CD14-positive monocyte (primary cell): Measurements from ENCODE around the gene AP3D1. TPM values are rescaled to one million over a fixed set of nuclear protein-coding genes. Genes with fewer than 3 reads are reported as not detected.

Source experiments
- DNase-seq, 3 donors: peaks; one replicate each; pipeline ENCODE4 v3.0.0-alpha.2; 2011 to 2022
- H2AFZ ChIP-seq: 2 replicates; pipeline ENCODE4 v1.6.0; 2012; ENCODE audit warnings: mild to moderate bottlenecking, low read depth, low read length, inconsistent platforms; ENCODE audit not compliant: insufficient read depth, poor library complexity, severe bottlenecking
- H3K27ac ChIP-seq, 2 donors: 1 replicate in 1 of 2; 2 replicates in 1 of 2; pipeline ENCODE4 v1.5.1; 2012 to 2013; ENCODE audit warnings: low read length in 2 of 2, control low read depth in 1 of 2, inconsistent platforms in 1 of 2, low read depth in 1 of 2, mild to moderate bottlenecking in 1 of 2
- H3K27me3 ChIP-seq, 2 donors: one replicate each; pipeline versions ENCODE4 v1.6.0 to v1.6.1; 2011 to 2013; ENCODE audit warnings: low read length in 2 of 2; ENCODE audit not compliant: control insufficient read depth in 2 of 2, insufficient read depth in 2 of 2
- H3K36me3 ChIP-seq, 2 donors: replicated peaks in 1 of 2; 1 replicate in 1 of 2; 2 replicates in 1 of 2; pipeline versions ENCODE4 v1.5.1 to v1.6.1; 2012 to 2013; ENCODE audit warnings: low read length in 2 of 2, control low read depth in 1 of 2, inconsistent platforms in 1 of 2, mild to moderate bottlenecking in 1 of 2; ENCODE audit not compliant: insufficient read depth in 2 of 2, control insufficient read depth in 1 of 2
- H3K4me1 ChIP-seq, 2 donors: 1 replicate in 1 of 2; 2 replicates in 1 of 2; pipeline versions ENCODE4 v1.5.1 to v1.6.1; 2012 to 2013; ENCODE audit warnings: low read length in 2 of 2, control low read depth in 1 of 2, inconsistent platforms in 1 of 2, mild to moderate bottlenecking in 1 of 2, moderate library complexity in 1 of 2; ENCODE audit not compliant: insufficient read depth in 2 of 2, control insufficient read depth in 1 of 2
- H3K4me2 ChIP-seq: replicated peaks from 2 replicates; pipeline ENCODE3; 2012; ENCODE audit warnings: low read length, moderate library complexity, mild to moderate bottlenecking; ENCODE audit not compliant: poor library complexity, severe bottlenecking; ENCODE audit errors: extremely low read depth
- H3K4me3 ChIP-seq, 3 experiments: fragments of 200-600 bp in 1 of 3; sonication (generic) in 1 of 3; replicated peaks in 1 of 3; 1 replicate in 2 of 3; 2 replicates in 1 of 3; pipeline ENCODE4 v1.5.1; 2011 to 2013; ENCODE audit warnings: low read length in 3 of 3, mild to moderate bottlenecking in 3 of 3, control low read depth in 2 of 3, low read depth in 2 of 3, inconsistent platforms in 1 of 3, moderate library complexity in 1 of 3
- H3K79me2 ChIP-seq: 2 replicates; pipeline ENCODE4 v1.6.0; 2012; ENCODE audit warnings: mild to moderate bottlenecking, control low read depth, inconsistent platforms, low read length, moderate library complexity; ENCODE audit not compliant: insufficient read depth
- H3K9ac ChIP-seq: 2 replicates; pipeline ENCODE4 v1.6.0; 2017; ENCODE audit warnings: low read length, mild to moderate bottlenecking; ENCODE audit not compliant: insufficient read depth, poor library complexity, severe bottlenecking
- H3K9me3 ChIP-seq, 2 donors: replicated peaks in 1 of 2; 1 replicate in 1 of 2; 2 replicates in 1 of 2; pipeline versions ENCODE4 v1.5.1 to v1.6.1; 2012 to 2013; ENCODE audit warnings: low read length in 2 of 2, control low read depth in 1 of 2; ENCODE audit not compliant: control insufficient read depth in 1 of 2, insufficient read depth in 1 of 2
- H4K20me1 ChIP-seq: 2 replicates; pipeline ENCODE4 v1.6.0; 2012; ENCODE audit warnings: mild to moderate bottlenecking, low read length, control low read depth, moderate library complexity; ENCODE audit not compliant: insufficient read depth
- H3K27ac Mint-ChIP-seq, 7 donors: one replicate each; pipeline ENCODE4 v1.8.0; 2020; ENCODE audit warnings: mild to moderate bottlenecking in 7 of 7, mixed read lengths in 7 of 7, moderate library complexity in 6 of 7, inconsistent platforms in 2 of 7
- H3K27me3 Mint-ChIP-seq, 3 donors: one replicate each; pipeline ENCODE4 v1.8.0; 2021 to 2022; ENCODE audit warnings: low read depth in 3 of 3, mild to moderate bottlenecking in 3 of 3, mixed read lengths in 3 of 3, moderate library complexity in 3 of 3, inconsistent platforms in 1 of 3
- H3K36me3 Mint-ChIP-seq, 2 donors: one replicate each; pipeline ENCODE4 v1.8.0; 2020; ENCODE audit warnings: mixed read lengths in 2 of 2, inconsistent platforms in 1 of 2, mild to moderate bottlenecking in 1 of 2
- H3K4me1 Mint-ChIP-seq: one replicate; pipeline ENCODE4 v1.8.0; 2020; ENCODE audit warnings: mild to moderate bottlenecking, mixed read lengths
- H3K4me3 Mint-ChIP-seq, 2 donors: one replicate each; pipeline ENCODE4 v1.8.0; 2020; ENCODE audit warnings: mild to moderate bottlenecking in 2 of 2, mixed read lengths in 2 of 2, moderate library complexity in 1 of 2
- H3K9me3 Mint-ChIP-seq, 7 donors: one replicate each; pipeline ENCODE4 v1.8.0; 2020 to 2022; ENCODE audit warnings: mixed read lengths in 7 of 7, mild to moderate bottlenecking in 6 of 7, moderate library complexity in 6 of 7, inconsistent platforms in 2 of 7
- CTCF ChIP-seq: fragments of 200-600 bp; IDR thresholded peaks from one replicate; pipeline ENCODE4 v1.8.0; 2022; ENCODE audit warnings: antibody characterized with exemption, mild to moderate bottlenecking
- WGBS: methylation state at CpG from one replicate; pipeline ENCODE4 v1.1.5; 2013; ENCODE audit warnings: missing lambda C conversion rate; ENCODE audit not compliant: insufficient coverage; 5-methylcytosine and 5-hydroxymethylcytosine counted together
- intact Hi-C, 2 donors: fragments of 100-400 bp; cut with micrococcal nuclease; formaldehyde crosslinking; loops; one replicate each; pipeline versions ENCODE4 v1.15.0 to v1.15.1; 2023
- polyA plus RNA-seq, 3 donors: library from polyadenylated mRNA; depleted of rRNA in 1 of 3; unstranded in 2 of 3; stranded (reverse) in 1 of 3; fragments of 300-500 nt in 2 of 3; fragments of >200 nt in 1 of 3; fragmentation: Illumina TruSeq in 2 of 3; gene quantifications; 1 replicate in 2 of 3; 2 replicates in 1 of 3; pipeline ENCODE4 v1.2.3, GENCODE V29; 2012 to 2021

AP3D1 gene
- polyA plus RNA-seq, 3 donors = 9.6 to 105 (median 12.4) TPM

DNA sequence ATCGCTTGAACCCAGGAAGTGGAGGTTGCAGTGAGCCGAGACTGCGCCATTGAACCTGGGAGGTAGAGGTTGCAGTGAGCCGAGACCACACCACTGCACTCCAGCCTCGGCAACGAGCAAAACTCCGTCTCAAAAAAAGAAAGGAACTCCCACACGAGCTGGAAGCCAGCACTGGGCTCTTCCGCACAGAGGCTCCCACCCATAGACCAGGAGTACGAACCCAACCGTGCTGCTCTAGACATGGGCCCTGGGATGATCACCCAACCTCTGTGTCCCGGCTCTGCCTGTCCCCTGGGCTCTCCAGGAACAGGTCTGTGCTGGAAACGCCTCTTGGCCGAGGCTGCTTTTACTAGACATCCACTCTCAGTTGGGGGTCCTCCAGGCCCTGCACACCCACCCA is 24.4 kb upstream of the AP3D1 start:
- no peak for TF ChIP-seq CTCF
- no peak for DNase-seq
- Histone ChIP-seq H3K9ac (no peak overlapping the region), H3K9me3 (no peaks in the 10 kb centered on the region), H3K4me3 (no peak overlapping the region), H4K20me1 (peaks cover 93% of the 10 kb centered on the region), H3K36me3 (peaks cover 19 to 40% of the 10 kb centered on the region in 2 donors), H2AFZ (no peak overlapping the region), H3K27me3 (no peaks in the 10 kb centered on the region), H3K27ac (peak overlapping the region in 1 of 2 donors; percentile 16), H3K4me2 (no peak overlapping the region), H3K79me2 (peaks cover 100% of the 10 kb centered on the region), H3K4me1 (peaks cover 0 to under 1% of the 10 kb centered on the region in 2 donors)
- Mint-ChIP-seq H3K4me3 (no peak overlapping the region), H3K36me3 (peaks cover 21 to 40% of the 10 kb centered on the region in 2 donors), H3K9me3 (no peaks in the 10 kb centered on the region), H3K27me3 (no peaks in the 10 kb centered on the region), H3K4me1 (peaks cover 12% of the 10 kb centered on the region), H3K27ac (peak overlapping the region in 2 of 7 donors; percentile 52 to 78)
- WGBS = 97% methylated on average over 12 of the region's 14 CpGs
- intact Hi-C loops = no loop called here

DNA sequence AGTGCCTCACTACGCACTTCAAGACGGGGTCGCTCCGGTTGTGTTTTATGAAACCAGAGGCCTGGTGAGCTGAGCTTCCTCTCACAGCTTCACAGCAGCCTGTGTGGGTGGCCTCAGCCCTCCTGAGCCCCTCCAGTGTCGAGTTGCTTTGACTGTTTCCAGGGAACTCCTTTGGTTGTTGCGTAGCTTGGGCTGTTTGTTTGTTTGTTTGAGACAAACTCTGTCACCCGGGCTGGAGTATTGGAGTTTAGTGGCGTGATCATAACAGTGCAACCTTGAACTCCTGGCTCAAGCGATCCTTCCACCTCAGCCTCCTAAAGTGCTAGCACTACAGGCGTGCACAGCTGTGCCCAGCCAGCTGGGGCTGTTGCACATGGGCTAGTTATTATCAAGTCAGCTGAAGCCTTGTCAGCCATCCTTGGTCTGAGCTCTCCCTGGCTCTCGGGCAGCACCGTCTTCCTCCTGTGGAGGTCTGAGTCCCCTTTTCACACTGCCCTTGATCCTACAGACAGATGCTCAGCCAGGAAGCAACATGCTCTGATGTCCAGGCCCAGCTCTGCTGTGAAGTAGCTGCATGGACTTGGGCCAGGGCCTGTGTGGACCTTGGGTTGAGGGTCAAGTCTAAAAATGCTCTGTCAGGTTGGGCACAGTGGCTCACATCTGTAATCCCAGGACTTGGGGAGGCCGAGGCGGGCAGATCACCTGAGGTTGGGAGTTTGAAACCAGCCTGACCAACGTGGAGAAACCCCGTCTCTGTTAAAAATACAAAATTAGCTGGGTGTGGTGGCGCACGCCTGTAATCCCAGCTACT is 22.6 kb upstream of the AP3D1 start:
- peaks cover 14 to 29% of the 10 kb centered on the region in 2 donors for H3K36me3 Mint-ChIP-seq
- peaks cover 12 to 17% of the 10 kb centered on the region in 2 donors for H3K4me1 ChIP-seq
- no peaks in the 10 kb centered on the region for H3K27me3 Mint-ChIP-seq
- H3K36me3 ChIP-seq = peaks cover 12 to 31% of the 10 kb centered on the region in 2 donors
- H4K20me1 ChIP-seq = peaks cover 92% of the 10 kb centered on the region
- no peak overlapping the region for H3K9ac ChIP-seq
- H3K4me3 Mint-ChIP-seq = no peak overlapping the region
- no peak for DNase-seq
- H3K27me3 ChIP-seq = no peaks in the 10 kb centered on the region
- H3K4me3 ChIP-seq = no peak overlapping the region
- WGBS = 94% methylated on average over 9 of the region's 18 CpGs
- no peak overlapping the region for H3K4me2 ChIP-seq
- H3K4me1 Mint-ChIP-seq = peaks cover 27% of the 10 kb centered on the region
- H3K27ac Mint-ChIP-seq = peak overlapping the region; percentile 11 to 87 (median 44)
- TF ChIP-seq CTCF = no peak
- H2AFZ ChIP-seq = no peak overlapping the region
- H3K27ac ChIP-seq = peak overlapping the region in 1 of 2 donors; percentile 26
- intact Hi-C loops = no loop called here
- peaks cover 99% of the 10 kb centered on the region for H3K79me2 ChIP-seq
- H3K9me3 ChIP-seq = no peaks in the 10 kb centered on the region
- no peaks in the 10 kb centered on the region for H3K9me3 Mint-ChIP-seq
